ENCODE results near the gene SPTLC3.

SPTLC3 gene

GRCh38 chr20:13158369-13158768 lies 149.6 kb downstream of the SPTLC3 start:
- H3K4me3 ChIP-seq (ENCODE audit: extremely low read depth, insufficient read depth, low read length, poor library complexity, severe bottlenecking) = no peak overlapping the region
- H3K36me3 ChIP-seq (ENCODE audit: control insufficient read depth, insufficient read depth, low read length) = no peaks in the 10 kb centered on the region
- H3K27ac ChIP-seq (ENCODE audit: low read depth, low read length, severe bottlenecking) = no peak overlapping the region
- H3K4me1 ChIP-seq (ENCODE audit: control insufficient read depth, insufficient read depth, low read length, poor library complexity, severe bottlenecking) = peaks cover 3% of the 10 kb centered on the region
- 73 to 91% methylated on average over 2 to 3 of the region's 4 CpGs for WGBS, 2 experiments (ENCODE audit: insufficient coverage in 2 of 2)
- H3K9me3 ChIP-seq (ENCODE audit: control insufficient read depth, low read length) = no peaks in the 10 kb centered on the region

GRCh38 chr20:13159889-13160288 lies 151.1 kb downstream of the SPTLC3 start:
- no peak overlapping the region for H3K27ac ChIP-seq (ENCODE audit: low read depth, low read length, severe bottlenecking)
- peaks cover 3% of the 10 kb centered on the region for H3K4me1 ChIP-seq (ENCODE audit: control insufficient read depth, insufficient read depth, low read length, poor library complexity, severe bottlenecking)
- 85 to 89% methylated on average over 4 to 8 of the region's 9 CpGs for WGBS, 2 experiments (ENCODE audit: insufficient coverage in 2 of 2)
- H3K9me3 ChIP-seq (ENCODE audit: control insufficient read depth, low read length) = no peaks in the 10 kb centered on the region
- H3K4me3 ChIP-seq (ENCODE audit: extremely low read depth, insufficient read depth, low read length, poor library complexity, severe bottlenecking) = no peak overlapping the region
- no peaks in the 10 kb centered on the region for H3K36me3 ChIP-seq (ENCODE audit: control insufficient read depth, insufficient read depth, low read length)

- Histone ChIP-seq H3K36me3 (ENCODE audit: control insufficient read depth, insufficient read depth, low read length) (no peaks in the 10 kb centered on the region), H3K4me3 (ENCODE audit: extremely low read depth, insufficient read depth, low read length, poor library complexity, severe bottlenecking) (no peak overlapping the region), H3K9me3 (ENCODE audit: control insufficient read depth, low read length) (peaks cover 5% of the 10 kb centered on the region), H3K4me1 (ENCODE audit: control insufficient read depth, insufficient read depth, low read length, poor library complexity, severe bottlenecking) (no peaks in the 10 kb centered on the region), H3K27ac (ENCODE audit: low read depth, low read length, severe bottlenecking) (no peak overlapping the region)
- WGBS, 2 experiments (ENCODE audit: insufficient coverage in 2 of 2) = 80 to 90% methylated on average over 3 to 4 of the region's 4 CpGs
Observed at GRCh38 chr20:13165203-13165602, 156.4 kb downstream of the SPTLC3 start.

- H3K27ac ChIP-seq (ENCODE audit: low read depth, low read length, severe bottlenecking) = no peak overlapping the region
- no peaks in the 10 kb centered on the region for H3K36me3 ChIP-seq (ENCODE audit: control insufficient read depth, insufficient read depth, low read length)
- 84 to 93% methylated on average over 4 to 5 of the region's 5 CpGs for WGBS, 2 experiments (ENCODE audit: insufficient coverage in 2 of 2)
- no peaks in the 10 kb centered on the region for H3K4me1 ChIP-seq (ENCODE audit: control insufficient read depth, insufficient read depth, low read length, poor library complexity, severe bottlenecking)
- peaks cover 5% of the 10 kb centered on the region for H3K9me3 ChIP-seq (ENCODE audit: control insufficient read depth, low read length)
- no peak overlapping the region for H3K4me3 ChIP-seq (ENCODE audit: extremely low read depth, insufficient read depth, low read length, poor library complexity, severe bottlenecking)
Observed at GRCh38 chr20:13166011-13166410, 157.2 kb downstream of the SPTLC3 start.

- Histone ChIP-seq H3K4me1 (ENCODE audit: control insufficient read depth, insufficient read depth, low read length, poor library complexity, severe bottlenecking) (no peaks in the 10 kb centered on the region), H3K36me3 (ENCODE audit: control insufficient read depth, insufficient read depth, low read length) (no peaks in the 10 kb centered on the region), H3K4me3 (ENCODE audit: extremely low read depth, insufficient read depth, low read length, poor library complexity, severe bottlenecking) (no peak overlapping the region), H3K9me3 (ENCODE audit: control insufficient read depth, low read length) (peaks cover 5% of the 10 kb centered on the region), H3K27ac (ENCODE audit: low read depth, low read length, severe bottlenecking) (no peak overlapping the region)
- 100% methylated on average over 1 to 2 of the region's 3 CpGs for WGBS, 2 experiments (ENCODE audit: insufficient coverage in 2 of 2)
Observed at GRCh38 chr20:13166437-13166836, 157.7 kb downstream of the SPTLC3 start.

GRCh38 chr20:13169086-13169485 lies 160.3 kb downstream of the SPTLC3 start:
- H3K4me3 ChIP-seq (ENCODE audit: extremely low read depth, insufficient read depth, low read length, poor library complexity, severe bottlenecking) = no peak overlapping the region
- H3K36me3 ChIP-seq (ENCODE audit: control insufficient read depth, insufficient read depth, low read length) = no peaks in the 10 kb centered on the region
- no peaks in the 10 kb centered on the region for H3K4me1 ChIP-seq (ENCODE audit: control insufficient read depth, insufficient read depth, low read length, poor library complexity, severe bottlenecking)
- whole genome bisulfite sequencing, 2 experiments (ENCODE audit: insufficient coverage in 2 of 2) = no CpG with 5 or more reads among the region's 1 CpG
- peaks cover 5% of the 10 kb centered on the region for H3K9me3 ChIP-seq (ENCODE audit: control insufficient read depth, low read length)
- no peak overlapping the region for H3K27ac ChIP-seq (ENCODE audit: low read depth, low read length, severe bottlenecking)

- peaks cover 5% of the 10 kb centered on the region for H3K9me3 ChIP-seq (ENCODE audit: control insufficient read depth, low read length)
Observed at GRCh38 chr20:13170771-13171170, 162.0 kb downstream of the SPTLC3 start.

GRCh38 chr20:13173201-13173600 lies 164.4 kb downstream of the SPTLC3 start:
- H3K4me3 ChIP-seq (ENCODE audit: extremely low read depth, insufficient read depth, low read length, poor library complexity, severe bottlenecking) = no peak overlapping the region
- no peaks in the 10 kb centered on the region for H3K4me1 ChIP-seq (ENCODE audit: control insufficient read depth, insufficient read depth, low read length, poor library complexity, severe bottlenecking)
- no peaks in the 10 kb centered on the region for H3K36me3 ChIP-seq (ENCODE audit: control insufficient read depth, insufficient read depth, low read length)
- no peak overlapping the region for H3K27ac ChIP-seq (ENCODE audit: low read depth, low read length, severe bottlenecking)
- WGBS, 2 experiments (ENCODE audit: insufficient coverage in 2 of 2) = 83 to 100% methylated on average over 1 of the region's 2 CpGs
- H3K9me3 ChIP-seq (ENCODE audit: control insufficient read depth, low read length) = peaks cover 8% of the 10 kb centered on the region

More at GRCh38 chr20:13170771-13171170, 162.0 kb downstream of the SPTLC3 start:
- no peak overlapping the region for H3K27ac ChIP-seq (ENCODE audit: low read depth, low read length, severe bottlenecking)
- 100% methylated on average over 1 of the region's 3 CpGs; no CpG with 5 or more reads in 1 of the 2 experiments for WGBS, 2 experiments (ENCODE audit: insufficient coverage in 2 of 2)
- no peaks in the 10 kb centered on the region for H3K4me1 ChIP-seq (ENCODE audit: control insufficient read depth, insufficient read depth, low read length, poor library complexity, severe bottlenecking)
- H3K36me3 ChIP-seq (ENCODE audit: control insufficient read depth, insufficient read depth, low read length) = no peaks in the 10 kb centered on the region
- H3K4me3 ChIP-seq (ENCODE audit: extremely low read depth, insufficient read depth, low read length, poor library complexity, severe bottlenecking) = no peak overlapping the region

- Histone ChIP-seq H3K9me3 (ENCODE audit: control insufficient read depth, low read length) (peaks cover 4% of the 10 kb centered on the region), H3K4me3 (ENCODE audit: extremely low read depth, insufficient read depth, low read length, poor library complexity, severe bottlenecking) (no peak overlapping the region), H3K36me3 (ENCODE audit: control insufficient read depth, insufficient read depth, low read length) (no peaks in the 10 kb centered on the region), H3K4me1 (ENCODE audit: control insufficient read depth, insufficient read depth, low read length, poor library complexity, severe bottlenecking) (no peaks in the 10 kb centered on the region), H3K27ac (ENCODE audit: low read depth, low read length, severe bottlenecking) (no peak overlapping the region)
- 92 to 93% methylated on average over 4 to 5 of the region's 9 CpGs for WGBS, 2 experiments (ENCODE audit: insufficient coverage in 2 of 2)
Observed at GRCh38 chr20:13174402-13174801, 165.6 kb downstream of the SPTLC3 start.

GRCh38 chr20:13180986-13181889 lies 172.5 kb downstream of the SPTLC3 start:
- 90 to 93% methylated on average over 4 of the region's 7 CpGs for WGBS, 2 experiments (ENCODE audit: insufficient coverage in 2 of 2)
- Histone ChIP-seq H3K4me3 (ENCODE audit: extremely low read depth, insufficient read depth, low read length, poor library complexity, severe bottlenecking) (no peak overlapping the region), H3K36me3 (ENCODE audit: control insufficient read depth, insufficient read depth, low read length) (no peaks in the 10 kb centered on the region), H3K9me3 (ENCODE audit: control insufficient read depth, low read length) (peaks cover 3% of the 10 kb centered on the region), H3K27ac (ENCODE audit: low read depth, low read length, severe bottlenecking) (no peak overlapping the region), H3K4me1 (ENCODE audit: control insufficient read depth, insufficient read depth, low read length, poor library complexity, severe bottlenecking) (peaks cover 4% of the 10 kb centered on the region)

- no CpG with 5 or more reads among the region's 1 CpG for WGBS, 2 experiments (ENCODE audit: insufficient coverage in 2 of 2)
- Histone ChIP-seq H3K36me3 (ENCODE audit: control insufficient read depth, insufficient read depth, low read length) (no peaks in the 10 kb centered on the region), H3K4me1 (ENCODE audit: control insufficient read depth, insufficient read depth, low read length, poor library complexity, severe bottlenecking) (peaks cover 4% of the 10 kb centered on the region), H3K27ac (ENCODE audit: low read depth, low read length, severe bottlenecking) (no peak overlapping the region), H3K9me3 (ENCODE audit: control insufficient read depth, low read length) (no peaks in the 10 kb centered on the region), H3K4me3 (ENCODE audit: extremely low read depth, insufficient read depth, low read length, poor library complexity, severe bottlenecking) (no peak overlapping the region)
Observed at GRCh38 chr20:13183005-13183404, 174.2 kb downstream of the SPTLC3 start.

Data from mesodermal cell (in vitro differentiated cells).